Adipose tissue (tissue), 3 donors: ENCODE measurements around the gene ZNF83. TPM values are rescaled to one million over a fixed set of nuclear protein-coding genes. Genes with fewer than 3 reads are reported as not detected.
"Not testable (repeated sequence)": the region's sequence is repeated elsewhere in the genome, so short reads cannot be mapped to it uniquely, and the experiment has no call there.

Experiments
- H3K27ac ChIP-seq: one replicate; pipeline ENCODE4 v1.5.1; 2013; ENCODE audit warnings: low read depth, low read length
- WGBS, 3 donors: extraction: QIAGEN DNeasy Blood & Tissue Kit; methylation state at CpG; one replicate each; pipeline ENCODE4 v1.1.7; 2013; 5-methylcytosine and 5-hydroxymethylcytosine counted together
- polyA plus RNA-seq, 3 donors: library from polyadenylated mRNA; stranded (reverse); fragments of 200-250 nt; gene quantifications; one replicate each; pipeline ENCODE4 v1.2.3, GENCODE V29; 2013
- donor health status: healthy with polysubstance abuse.
- donor health status: Bipolar disorder and iron deficiency.
- donor health status: healthy.

The ZNF83 gene
- polyA plus RNA-seq, 3 donors, result 16.2 to 39.8 (median 22.6) TPM

- not testable (repeated sequence) for H3K27ac ChIP-seq
- 95% methylated on average over 11 to 16 of the region's 25 CpGs; no CpG with 5 or more reads in 1 of the 3 donors for WGBS, 3 donors
These were observed 44.7 kb downstream of the ZNF83 start for GRCh38 chr19:52593441-52593840.

- H3K27ac ChIP-seq, result no peak overlapping the region
- 65 to 97% (median 97%) methylated on average over 3 of the region's 3 CpGs for WGBS, 3 donors
These were observed 45.9 kb downstream of the ZNF83 start for GRCh38 chr19:52592301-52592700.

- WGBS, 3 donors, result 89 to 91% (median 90%) methylated on average over 5 of the region's 5 CpGs
These were observed 47.4 kb downstream of the ZNF83 start for GRCh38 chr19:52590728-52591127.

GRCh38 chr19:52585604-52586003, 52.6 kb downstream of the ZNF83 start:
- H3K27ac ChIP-seq, result no peak overlapping the region
- 78 to 92% (median 91%) methylated on average over 6 of the region's 6 CpGs for WGBS, 3 donors

More at GRCh38 chr19:52590728-52591127, 47.4 kb downstream of the ZNF83 start:
- no peak overlapping the region for H3K27ac ChIP-seq

GRCh38 chr19:52584736-52585440, 53.3 kb downstream of the ZNF83 start:
- WGBS, 3 donors, result 29 to 61% (median 55%) methylated on average over 39 of the region's 39 CpGs
- no peak overlapping the region for H3K27ac ChIP-seq

- WGBS, 3 donors, result 0 to 1% (median 0%) methylated on average over 57 of the region's 57 CpGs
- H3K27ac ChIP-seq, result no peak within 1 kb of the TSS
These were observed 67.9 kb downstream of the ZNF83 start, which contains the start of gene ZNF701 for GRCh38 chr19:52570000-52570861. ZNF701 (plus strand) TSS chr19:52570287; CDS start chr19:52574148, 3,861 bp downstream.

GRCh38 chr19:52569638-52569999, 68.5 kb downstream of the ZNF83 start:
- 4 to 9% (median 8%) methylated on average over 13 of the region's 13 CpGs for WGBS, 3 donors
- not testable (repeated sequence) for H3K27ac ChIP-seq

- no peak overlapping the region for H3K27ac ChIP-seq
- 97 to 100% (median 98%) methylated on average over 14 of the region's 14 CpGs for WGBS, 3 donors
These were observed 70.2 kb downstream of the ZNF83 start for GRCh38 chr19:52567921-52568320.

GRCh38 chr19:52566588-52566987, 71.6 kb downstream of the ZNF83 start:
- no peak overlapping the region for H3K27ac ChIP-seq
- 82 to 95% (median 93%) methylated on average over 2 of the region's 2 CpGs for WGBS, 3 donors

GRCh38 chr19:52566121-52566520, 72.0 kb downstream of the ZNF83 start:
- no peak overlapping the region for H3K27ac ChIP-seq
- WGBS, 3 donors, result 82 to 95% (median 93%) methylated on average over 6 of the region's 6 CpGs

Other genes with a start within 250 kb of the ZNF83 start
- gene ZNF528, start 240.5 kb downstream of the ZNF83 start, polyA plus RNA-seq, result 10 to 100 TPM in 1 of 3 donors, 1 to 10 TPM in 2; 3.2 to 11.9 (median 4.3) TPM
- gene ZNF534, start 209.2 kb downstream of the ZNF83 start, polyA plus RNA-seq, result not detected
- 1 to 10 TPM in 1 of 3 donors, under 1 TPM in 2; 0.27 to 1.0 (median 0.40) TPM for gene ZNF578, start 184.8 kb downstream of the ZNF83 start, polyA plus RNA-seq
- gene ZNF808, start 110.7 kb downstream of the ZNF83 start, polyA plus RNA-seq, result 1 to 10 TPM; 1.8 to 2.6 (median 2.5) TPM
- 1 to 10 TPM; 2.5 to 9.0 (median 2.9) TPM for gene ZNF701, start 68.1 kb downstream of the ZNF83 start, polyA plus RNA-seq
- 1 to 10 TPM; 1.7 to 5.6 (median 2.7) TPM for gene ZNF611, start 96.7 kb upstream of the ZNF83 start, polyA plus RNA-seq
- gene ZNF600, start 148.4 kb upstream of the ZNF83 start, polyA plus RNA-seq, result 1 to 10 TPM; 3.1 to 7.4 (median 6.3) TPM
- 1 to 10 TPM; 3.1 to 4.3 (median 3.6) TPM for gene ZNF28, start 183.3 kb upstream of the ZNF83 start, polyA plus RNA-seq
- 1 to 10 TPM; 5.5 to 6.0 (median 5.8) TPM for gene ZNF468, start 219.3 kb upstream of the ZNF83 start, polyA plus RNA-seq